HG03558 (cell line): ENCODE results near the gene SGPL1.
"Not testable (repeated sequence)": the region's sequence is repeated elsewhere in the genome, so short reads cannot be mapped to it uniquely, and the experiment has no call there.

Experiments used
- ATAC-seq: cut with Tn5 transposase; IDR thresholded peaks from one replicate; pipeline ENCODE4 v1.9.1; 2021; ENCODE audit warnings: moderate number of reproducible peaks; ENCODE audit not compliant: unreplicated experiment; ENCODE audit errors: extremely low read depth

Gene SGPL1

DNA sequence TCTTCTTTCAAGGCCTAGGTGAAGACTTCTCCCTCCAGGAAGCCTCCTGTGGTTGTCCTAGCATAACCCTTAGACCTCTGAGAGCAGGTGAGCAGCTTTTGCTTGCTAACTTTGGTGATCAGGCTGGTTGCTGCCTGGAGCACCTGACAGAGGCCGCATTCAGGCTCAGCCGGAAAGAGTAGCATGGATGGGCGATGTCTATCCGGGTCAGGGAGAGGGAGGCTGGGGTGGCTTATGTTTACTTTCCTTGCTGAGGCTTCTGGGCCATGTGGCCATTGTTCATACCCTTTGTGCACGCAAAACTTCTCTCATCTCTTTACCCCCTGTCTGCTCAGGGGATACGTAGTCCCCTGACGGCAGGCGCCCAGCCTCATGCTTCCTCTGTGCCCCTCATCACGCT lies 100.1 kb downstream of the SGPL1 start:
- ATAC-seq, result no peak

DNA sequence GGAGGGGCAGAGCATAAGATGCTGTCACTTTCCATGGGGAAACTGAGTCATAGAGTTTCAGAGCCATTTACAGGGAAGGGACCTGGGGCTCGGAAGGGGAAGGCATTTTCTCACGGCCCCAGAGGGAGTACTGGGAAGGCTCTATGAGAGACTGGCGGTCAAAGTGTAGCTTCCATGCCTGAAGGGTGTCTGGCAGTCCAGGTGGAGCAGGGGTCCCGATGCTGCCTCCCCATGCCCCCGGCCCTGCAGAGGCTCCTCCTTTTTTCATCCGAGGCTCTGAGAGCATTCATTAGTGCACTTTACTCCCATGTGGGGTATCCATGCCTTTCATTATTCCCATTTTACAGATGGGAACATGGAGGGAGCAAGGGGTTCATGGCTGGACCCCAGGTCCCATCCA lies 100.5 kb downstream of the SGPL1 start:
- ATAC-seq, result no peak

DNA sequence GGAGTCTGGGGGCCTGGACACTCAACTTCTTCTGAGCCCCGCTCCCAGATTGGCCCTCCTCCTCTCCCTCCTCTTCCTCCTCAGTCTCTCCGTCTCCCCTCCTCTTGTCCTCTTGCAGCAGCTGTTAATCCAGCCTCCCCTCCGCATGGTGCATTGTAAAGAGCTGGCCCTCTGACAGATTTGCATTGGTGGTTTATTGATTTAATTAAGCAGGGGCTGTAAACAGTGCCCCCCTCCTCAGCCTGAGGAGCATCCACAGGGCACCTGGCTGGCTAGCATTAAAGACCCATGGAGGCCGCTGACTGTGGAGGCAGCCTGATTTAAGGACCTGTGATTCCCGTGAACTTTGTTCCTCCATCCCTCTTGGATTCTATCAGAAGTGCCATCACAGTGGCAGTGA lies 101.5 kb downstream of the SGPL1 start:
- ATAC-seq, result no peak

DNA sequence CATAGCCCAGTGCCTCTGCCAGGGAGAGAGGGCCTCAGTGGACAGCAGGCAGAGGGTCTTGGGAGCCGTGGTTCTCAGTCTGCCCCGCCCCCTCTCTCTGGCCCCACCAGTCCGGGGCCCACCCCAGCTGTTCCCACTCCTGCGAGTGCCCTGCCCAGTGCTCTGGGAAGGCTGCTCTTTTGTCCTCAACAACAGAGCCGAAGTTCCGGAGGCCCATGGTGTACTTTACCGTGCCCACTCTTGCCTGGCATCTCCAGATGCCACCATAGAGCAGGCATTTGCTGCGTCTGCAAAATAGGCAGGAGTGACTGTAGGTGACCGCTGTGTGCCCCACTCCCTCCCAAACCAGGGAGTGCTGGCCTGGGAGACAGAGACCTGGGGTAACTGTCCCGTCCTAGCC lies 101.9 kb downstream of the SGPL1 start:
- no peak for ATAC-seq

DNA sequence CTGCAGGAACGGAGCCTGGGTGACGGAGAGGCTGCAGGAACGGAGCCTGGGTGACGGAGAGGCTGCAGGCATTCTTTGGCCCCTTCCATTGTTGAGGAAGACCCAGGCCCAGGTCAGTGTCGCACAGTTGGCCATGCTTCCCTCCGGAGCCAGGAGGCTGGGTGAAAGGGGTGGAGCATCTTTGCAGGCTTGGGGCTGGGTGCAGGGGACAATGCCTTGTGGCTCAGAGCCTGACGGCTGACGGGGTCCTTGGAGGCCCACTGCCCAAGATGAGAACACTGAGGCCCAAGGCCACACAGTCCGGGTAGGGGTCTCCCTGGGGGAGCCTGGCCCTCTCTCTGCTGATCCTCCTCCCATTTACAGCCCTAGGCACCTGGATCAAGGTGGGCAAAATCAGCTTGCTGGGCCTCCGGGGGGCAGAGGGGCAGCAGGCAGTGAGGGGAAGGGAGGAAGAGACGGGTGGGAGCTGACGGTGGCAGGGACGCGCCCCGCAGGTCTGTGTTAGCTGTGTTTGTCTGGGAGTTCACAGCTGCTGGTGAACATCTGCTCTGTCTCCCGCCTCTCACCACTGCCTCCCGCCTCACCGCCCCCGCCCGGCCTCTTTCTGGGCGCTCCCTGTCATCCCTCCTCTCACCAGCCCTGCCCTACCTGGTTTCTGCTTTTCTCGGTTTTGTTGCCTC lies 103.2 kb downstream of the SGPL1 start:
- no peak for ATAC-seq

DNA sequence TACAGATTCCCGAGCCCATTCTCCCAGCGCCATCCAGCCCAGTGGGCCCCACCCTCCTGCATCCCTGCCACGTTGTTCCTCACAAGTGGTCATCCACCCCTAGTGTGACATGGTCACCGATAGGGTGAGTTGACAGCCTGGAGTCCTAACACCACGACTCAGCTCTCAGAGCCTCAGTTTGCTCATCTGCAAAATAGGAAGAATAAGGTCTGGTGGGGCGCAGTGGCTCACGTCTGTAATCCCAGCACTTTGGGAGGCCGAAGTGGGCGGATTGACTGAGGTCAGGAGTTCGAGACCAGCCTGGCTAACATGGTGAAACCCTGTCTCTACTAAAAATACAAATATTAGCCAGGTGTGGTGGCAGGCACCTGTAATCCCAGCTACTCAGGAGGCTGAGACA lies 104.2 kb downstream of the SGPL1 start:
- ATAC-seq, result not testable (repeated sequence)

DNA sequence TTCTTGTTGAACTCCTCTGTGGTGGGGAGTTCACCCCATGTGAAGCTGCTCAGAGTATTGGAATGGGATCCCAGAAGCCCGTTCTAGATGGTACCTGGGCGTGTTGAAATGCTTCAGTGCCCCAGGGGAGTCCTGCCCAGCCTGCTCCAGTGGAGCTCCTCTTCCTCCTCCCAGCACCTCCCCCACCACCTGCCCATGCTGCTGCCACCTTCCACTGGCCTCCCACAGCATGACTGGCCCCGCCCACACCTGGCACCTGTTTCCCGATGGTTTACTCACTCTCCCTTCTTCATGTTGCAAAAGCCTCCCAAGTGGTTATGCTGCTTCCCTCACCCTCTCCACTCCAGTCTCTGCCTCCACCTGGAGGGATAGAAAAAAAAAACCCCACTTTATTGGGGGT lies 104.8 kb downstream of the SGPL1 start:
- no peak for ATAC-seq

DNA sequence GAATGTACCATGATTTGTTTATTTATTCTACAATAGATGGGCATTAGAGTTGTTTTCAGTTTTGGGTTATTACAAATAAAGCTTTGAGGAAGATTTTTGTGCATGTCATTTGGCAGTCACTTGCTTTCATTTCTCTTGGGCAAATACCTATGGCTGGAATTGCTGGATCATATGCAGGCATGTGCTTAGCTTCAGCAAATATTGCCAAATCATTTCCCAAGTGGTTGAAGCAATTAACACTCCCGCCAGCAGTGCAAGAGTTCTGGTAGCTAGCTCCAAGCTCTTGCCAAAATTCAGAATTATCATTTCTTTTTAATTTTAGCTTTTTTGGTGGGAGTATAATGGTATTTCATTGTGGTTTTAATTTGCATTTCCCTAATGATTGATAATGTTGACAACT lies 105.5 kb downstream of the SGPL1 start:
- ATAC-seq, result no peak

DNA sequence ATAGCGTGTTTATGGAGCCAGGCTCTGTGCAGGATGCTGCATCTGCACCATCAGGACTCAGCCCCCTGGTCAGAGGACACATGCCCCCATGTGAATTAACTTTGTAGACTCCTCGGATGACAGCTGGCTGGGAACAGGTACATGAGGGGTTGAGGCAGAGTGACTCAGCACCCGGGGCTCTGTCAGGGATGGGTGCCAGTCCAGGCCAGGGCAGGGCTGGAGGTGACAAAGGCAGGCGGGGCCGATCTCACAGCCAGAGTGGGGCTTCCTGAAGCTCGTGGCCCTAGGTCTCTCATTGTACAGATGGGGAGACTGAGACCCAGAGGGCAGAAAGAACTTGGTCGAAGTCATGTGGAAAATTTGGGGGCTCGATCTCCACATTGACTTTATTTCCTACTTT lies 107.9 kb downstream of the SGPL1 start:
- no peak for ATAC-seq

DNA sequence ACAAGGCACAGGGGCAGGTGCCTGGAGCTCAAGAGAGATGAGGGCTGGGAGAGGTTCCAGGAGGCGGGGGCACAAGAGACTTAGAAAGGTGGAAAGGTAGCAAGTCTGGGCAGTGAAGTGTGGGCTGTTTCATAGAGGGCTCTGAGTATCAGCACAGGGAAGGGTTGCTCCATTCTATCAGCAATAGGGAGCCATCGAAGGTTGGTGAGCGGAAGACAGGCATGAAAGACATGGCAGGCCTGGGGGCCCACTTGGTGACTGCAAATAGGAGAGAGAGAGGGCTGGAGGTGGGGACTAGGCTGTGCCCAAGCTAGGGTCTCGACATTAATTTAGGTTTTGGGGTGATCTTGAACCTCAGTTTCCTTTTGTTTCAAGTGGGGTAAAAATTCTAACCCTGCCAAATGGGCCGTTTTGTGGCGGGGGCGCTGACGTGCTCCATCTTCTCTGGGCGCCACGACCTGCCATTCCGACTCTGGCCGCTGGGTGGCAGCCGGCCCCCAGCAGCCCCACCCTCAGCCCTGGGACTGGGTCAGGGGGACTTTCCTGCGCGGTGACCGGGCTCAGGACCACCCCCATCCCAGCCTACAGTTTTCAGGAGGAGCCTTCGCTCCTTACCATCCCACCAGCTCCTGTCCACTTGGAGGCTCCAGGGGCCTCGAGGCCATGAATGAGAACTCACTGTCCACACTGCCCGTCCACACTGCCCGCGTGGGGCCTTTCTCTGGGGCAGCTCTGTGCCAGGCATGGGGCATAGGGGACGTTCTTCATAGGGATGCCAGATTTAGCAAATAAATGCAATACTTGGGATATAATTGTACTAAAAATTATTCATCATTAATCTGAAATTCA lies 109.9 kb downstream of the SGPL1 start:
- ATAC-seq, result no peak

DNA sequence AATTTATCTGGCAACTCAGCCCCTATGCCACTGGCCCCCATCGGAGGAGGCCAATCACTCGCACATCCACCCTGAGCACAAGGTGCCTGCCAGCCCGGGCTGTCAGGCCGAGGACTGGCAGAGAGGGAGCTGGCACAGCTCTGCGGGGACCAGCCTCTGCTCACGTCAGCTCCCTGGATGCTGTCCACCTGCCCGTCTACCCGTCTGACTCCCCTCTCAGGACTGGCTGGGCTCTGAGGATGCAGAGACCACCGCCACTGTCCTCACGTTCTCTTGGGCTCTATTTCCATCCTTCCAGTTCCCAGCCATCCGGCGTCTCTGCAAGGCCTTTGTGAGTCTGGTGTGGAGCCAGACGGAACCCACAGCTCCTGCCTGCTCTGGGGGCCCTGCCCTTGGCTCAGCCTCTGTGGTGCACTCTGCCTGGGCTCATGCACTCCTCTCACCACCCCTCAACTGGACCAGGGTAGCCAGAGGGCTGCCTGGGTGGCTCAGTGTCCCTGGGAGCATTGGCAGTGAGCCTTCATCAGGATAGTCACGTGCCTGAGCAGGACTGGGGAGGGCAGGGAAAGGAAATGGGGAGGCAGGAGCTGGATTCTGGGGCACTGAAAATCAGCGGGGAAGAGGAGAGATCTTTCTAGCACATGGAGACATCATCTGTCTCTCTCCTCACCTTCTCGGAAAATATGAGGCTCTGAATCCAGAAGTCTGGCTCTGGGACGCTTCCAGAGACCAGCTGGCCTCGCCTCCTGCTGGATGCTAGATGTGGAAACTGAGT lies 110.7 kb downstream of the SGPL1 start:
- ATAC-seq, result no peak

DNA sequence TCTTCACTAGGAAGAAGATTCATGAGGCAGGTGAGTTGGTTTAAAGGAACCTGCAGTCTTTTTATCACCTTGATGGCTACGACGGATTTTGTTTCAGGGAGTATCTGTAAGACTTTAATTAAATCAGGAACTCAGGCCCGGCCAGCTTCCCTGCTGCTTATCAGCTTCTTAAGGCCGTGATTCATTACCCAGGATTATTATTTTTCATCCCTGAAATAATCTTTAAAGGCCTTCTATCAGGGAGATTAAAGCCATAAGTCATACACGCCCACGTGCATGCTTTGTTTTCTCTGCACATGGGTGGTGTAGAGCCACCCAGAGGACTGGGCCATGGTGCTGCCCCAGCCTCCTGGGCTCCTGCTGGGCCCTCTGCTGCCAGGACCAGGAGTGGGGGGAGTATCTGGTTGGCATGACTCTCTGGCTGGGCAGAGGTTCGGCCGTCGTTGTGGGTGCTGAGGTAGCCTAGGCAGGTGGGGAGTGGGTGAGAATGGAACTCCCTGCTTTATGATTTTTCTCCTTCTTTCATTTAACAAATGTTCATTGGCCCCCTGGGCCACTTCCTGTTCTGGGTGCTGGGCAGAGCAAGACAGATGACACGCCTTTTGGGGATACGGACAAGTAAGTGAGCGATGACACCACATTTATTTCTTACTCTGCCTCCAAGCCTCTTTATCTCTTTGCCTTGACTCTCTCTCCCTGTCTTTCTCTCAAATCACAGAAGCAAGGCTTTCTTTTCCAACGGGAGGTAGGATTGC lies 111.6 kb downstream of the SGPL1 start:
- no peak for ATAC-seq

DNA sequence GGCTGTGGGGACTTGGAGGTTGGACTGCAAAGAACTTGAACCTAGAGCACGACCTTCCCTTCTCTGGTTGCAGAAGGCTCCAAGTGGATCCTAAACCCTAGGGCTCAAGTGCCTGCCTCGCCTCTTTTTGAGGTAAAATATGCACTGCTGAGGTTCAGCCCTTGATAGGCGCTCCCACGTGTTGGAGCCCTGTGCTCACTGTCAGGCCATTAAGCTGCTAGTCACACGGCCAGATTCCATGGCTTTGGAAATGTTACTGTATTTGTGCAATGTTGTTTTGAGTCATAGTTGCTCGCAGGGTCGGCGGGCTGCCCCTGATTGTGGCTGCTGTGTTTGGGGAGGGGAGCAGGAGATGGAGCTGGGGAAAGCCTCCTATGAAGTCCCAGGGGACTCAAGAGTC lies 112.4 kb downstream of the SGPL1 start:
- ATAC-seq, result no peak

DNA sequence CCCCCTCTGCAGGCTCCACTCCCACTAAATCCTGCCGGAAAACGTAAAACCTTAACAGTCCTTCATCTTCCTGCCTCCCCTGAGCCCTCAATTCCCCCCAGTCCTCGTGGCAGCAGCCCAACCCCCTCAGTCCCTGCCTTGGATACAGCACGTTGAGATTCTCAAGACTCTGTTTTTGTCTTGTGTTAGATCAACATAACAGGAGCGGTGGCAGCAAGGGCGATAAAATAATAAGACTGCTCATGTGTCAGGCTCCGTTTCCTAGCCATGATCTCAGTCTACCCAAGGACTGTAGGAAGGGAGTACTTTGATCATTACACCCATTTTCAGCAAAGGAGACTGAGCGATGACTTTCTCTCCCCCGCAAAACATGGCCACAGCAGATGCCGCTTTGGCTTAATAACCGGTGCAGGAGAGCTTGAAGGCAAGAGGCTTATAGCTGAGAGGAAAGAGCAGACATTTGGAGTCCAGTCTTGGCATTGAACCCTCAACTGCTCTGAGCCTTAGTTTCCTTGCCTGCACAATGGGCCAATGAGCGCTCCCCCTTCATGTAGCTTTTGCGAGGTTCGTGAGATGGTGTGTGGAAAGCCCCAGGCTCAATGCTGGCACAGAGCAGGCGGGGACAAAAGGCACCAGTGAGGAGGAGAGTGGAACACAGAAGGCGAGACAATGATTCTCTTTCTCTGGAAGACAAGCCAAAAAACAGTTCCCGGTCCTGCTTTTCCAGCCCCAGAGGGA lies 114.7 kb downstream of the SGPL1 start:
- ATAC-seq, result no peak
